ENCODE measurements around the gene P2RX4.

DNA sequence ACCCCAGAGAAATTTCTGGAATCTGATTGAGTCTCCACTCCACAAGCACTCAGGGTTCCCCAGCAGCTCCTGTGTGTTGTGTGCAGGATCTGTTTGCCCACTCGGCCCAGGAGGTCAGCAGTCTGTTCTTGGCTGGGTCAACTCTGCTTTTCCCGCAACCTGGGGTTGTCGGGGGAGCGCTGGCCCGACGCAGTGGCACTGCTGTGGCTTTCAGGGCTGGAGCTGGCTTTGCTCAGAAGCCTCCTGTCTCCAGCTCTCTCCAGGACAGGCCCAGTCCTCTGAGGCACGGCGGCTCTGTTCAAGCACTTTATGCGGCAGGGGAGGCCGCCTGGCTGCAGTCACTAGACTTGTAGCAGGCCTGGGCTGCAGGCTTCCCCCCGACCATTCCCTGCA is 23.7 kb downstream of the P2RX4 start:
- no peak for TF ChIP-seq POLR2A (IDR thresholded peaks at IDR 0.05; ENCODE audit: extremely low read depth, insufficient read length)
- TF ChIP-seq, protein P1, sequence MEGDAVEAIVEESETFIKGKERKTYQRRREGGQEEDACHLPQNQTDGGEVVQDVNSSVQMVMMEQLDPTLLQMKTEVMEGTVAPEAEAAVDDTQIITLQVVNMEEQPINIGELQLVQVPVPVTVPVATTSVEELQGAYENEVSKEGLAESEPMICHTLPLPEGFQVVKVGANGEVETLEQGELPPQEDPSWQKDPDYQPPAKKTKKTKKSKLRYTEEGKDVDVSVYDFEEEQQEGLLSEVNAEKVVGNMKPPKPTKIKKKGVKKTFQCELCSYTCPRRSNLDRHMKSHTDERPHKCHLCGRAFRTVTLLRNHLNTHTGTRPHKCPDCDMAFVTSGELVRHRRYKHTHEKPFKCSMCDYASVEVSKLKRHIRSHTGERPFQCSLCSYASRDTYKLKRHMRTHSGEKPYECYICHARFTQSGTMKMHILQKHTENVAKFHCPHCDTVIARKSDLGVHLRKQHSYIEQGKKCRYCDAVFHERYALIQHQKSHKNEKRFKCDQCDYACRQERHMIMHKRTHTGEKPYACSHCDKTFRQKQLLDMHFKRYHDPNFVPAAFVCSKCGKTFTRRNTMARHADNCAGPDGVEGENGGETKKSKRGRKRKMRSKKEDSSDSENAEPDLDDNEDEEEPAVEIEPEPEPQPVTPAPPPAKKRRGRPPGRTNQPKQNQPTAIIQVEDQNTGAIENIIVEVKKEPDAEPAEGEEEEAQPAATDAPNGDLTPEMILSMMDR (IDR thresholded peaks at IDR 0.05; ENCODE audit: low read depth, low read length) = no peak
- TF ChIP-seq, protein P2, sequence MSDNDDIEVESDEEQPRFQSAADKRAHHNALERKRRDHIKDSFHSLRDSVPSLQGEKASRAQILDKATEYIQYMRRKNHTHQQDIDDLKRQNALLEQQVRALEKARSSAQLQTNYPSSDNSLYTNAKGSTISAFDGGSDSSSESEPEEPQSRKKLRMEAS (IDR thresholded peaks at IDR 0.05; ENCODE audit: low read depth, low read length) = no peak
- TF ChIP-seq MYC (IDR thresholded peaks at IDR 0.05; ENCODE audit: low read depth, low read length) = no peak

Measured in NB4 (cell line).